Measurements from ENCODE around the gene DHRS12.

DHRS12 gene

DNA sequence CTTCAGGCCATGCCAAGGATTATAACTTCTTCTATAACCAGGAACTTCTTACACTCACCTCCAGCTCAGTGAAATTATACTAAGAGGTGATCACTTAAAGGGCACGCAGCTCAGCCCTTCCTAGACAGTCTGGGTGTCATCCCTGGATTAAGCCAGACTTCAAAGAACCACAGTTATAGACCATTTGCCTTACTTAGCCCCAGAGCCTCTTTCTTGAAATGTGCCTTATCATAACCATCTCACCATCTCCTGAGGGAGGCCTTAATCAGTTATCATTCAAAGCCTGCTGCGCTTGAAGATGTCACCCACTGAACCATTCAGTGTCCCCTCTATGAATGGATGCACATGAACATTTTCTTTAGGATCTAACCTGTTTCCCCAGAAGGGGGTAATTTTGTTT, 10.1 kb upstream of the DHRS12 start:
- Mint-ChIP-seq H3K27me3 (no peaks in the 10 kb centered on the region), H3K4me1 (peaks cover 29% of the 10 kb centered on the region), H3K4me3 (no peak overlapping the region), H3K27ac (ENCODE audit: low read depth) (no peak overlapping the region), H3K9me3 (no peaks in the 10 kb centered on the region), H3K36me3 (ENCODE audit: insufficient read depth) (peaks cover 5% of the 10 kb centered on the region)
- ATAC-seq (replicated peaks; ENCODE audit: extremely low read depth, poor library complexity, severe bottlenecking) (no peak), DNase-seq (ENCODE audit: low spot score in 2 of 2) (no peak)

- DNase-seq (ENCODE audit: low spot score in 2 of 2) (no peak), ATAC-seq (replicated peaks; ENCODE audit: extremely low read depth, poor library complexity, severe bottlenecking) (no peak)
- H3K27me3 Mint-ChIP-seq, result no peaks in the 10 kb centered on the region
- no peaks in the 10 kb centered on the region for H3K9me3 Mint-ChIP-seq
- H3K4me1 Mint-ChIP-seq, result peaks cover 14% of the 10 kb centered on the region
- no peak overlapping the region for H3K4me3 Mint-ChIP-seq
- H3K27ac Mint-ChIP-seq (ENCODE audit: low read depth), result no peak overlapping the region
- H3K36me3 Mint-ChIP-seq (ENCODE audit: insufficient read depth), result peaks cover 7% of the 10 kb centered on the region
Observed at GRCh38 chr13:51811920-51812451, 8.0 kb upstream of the DHRS12 start.

DNA sequence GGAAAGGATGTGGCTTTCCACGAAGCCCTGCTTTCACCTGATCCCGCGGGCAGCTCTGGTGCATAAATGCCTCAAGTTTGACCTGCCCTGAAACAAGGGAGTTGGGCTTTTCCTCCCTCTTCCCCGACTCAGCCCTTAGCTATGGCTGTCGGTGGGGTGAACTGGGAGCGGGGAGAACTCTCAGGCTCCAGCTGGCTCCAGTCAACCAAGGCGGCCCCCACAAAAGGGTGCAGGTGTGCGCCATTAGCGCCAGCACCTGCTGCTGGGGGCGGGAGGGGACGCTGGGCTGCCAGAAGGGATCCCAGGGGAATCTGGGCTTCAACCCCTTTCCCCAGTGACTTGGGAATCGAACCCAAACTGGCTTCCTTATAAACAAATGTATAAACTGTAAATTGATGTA, 7.1 kb upstream of the DHRS12 start:
- Mint-ChIP-seq H3K27ac (ENCODE audit: low read depth) (no peak overlapping the region), H3K27me3 (no peaks in the 10 kb centered on the region), H3K9me3 (no peaks in the 10 kb centered on the region), H3K4me1 (peaks cover 8% of the 10 kb centered on the region), H3K4me3 (no peak overlapping the region), H3K36me3 (ENCODE audit: insufficient read depth) (peaks cover 7% of the 10 kb centered on the region)
- ATAC-seq (replicated peaks; ENCODE audit: extremely low read depth, poor library complexity, severe bottlenecking) (no peak), DNase-seq (ENCODE audit: low spot score in 2 of 2) (no peak)

- Mint-ChIP-seq H3K27ac (ENCODE audit: low read depth) (no peak overlapping the region), H3K4me1 (peaks cover 18% of the 10 kb centered on the region), H3K4me3 (no peak overlapping the region), H3K27me3 (no peaks in the 10 kb centered on the region), H3K9me3 (no peaks in the 10 kb centered on the region), H3K36me3 (ENCODE audit: insufficient read depth) (peaks cover 26% of the 10 kb centered on the region)
- ATAC-seq (replicated peaks; ENCODE audit: extremely low read depth, poor library complexity, severe bottlenecking) (no peak), DNase-seq (ENCODE audit: low spot score in 2 of 2) (no peak)
Observed at GRCh38 chr13:51808811-51809210, 4.8 kb upstream of the DHRS12 start.

DNA sequence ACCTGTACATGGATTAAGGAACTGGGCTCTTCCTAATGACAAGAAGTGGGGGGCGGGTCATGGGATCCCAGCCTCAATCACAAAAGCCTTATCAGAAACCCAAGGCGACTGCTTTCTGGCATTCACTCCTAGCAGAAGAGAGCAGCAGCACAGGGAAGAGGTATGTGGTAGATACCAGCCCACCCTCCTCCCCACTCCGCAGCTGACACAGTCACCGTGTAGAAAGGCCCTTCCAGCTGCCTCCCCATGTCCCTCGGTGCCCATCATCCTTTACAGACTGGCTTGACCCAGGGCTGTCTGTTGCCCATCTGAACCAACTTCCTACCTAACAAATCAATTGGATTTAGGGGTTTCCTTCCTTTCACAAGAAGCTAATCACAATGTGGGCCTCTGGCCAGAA, 3.1 kb upstream of the DHRS12 start:
- Mint-ChIP-seq H3K36me3 (ENCODE audit: insufficient read depth) (peaks cover 39% of the 10 kb centered on the region), H3K9me3 (no peaks in the 10 kb centered on the region), H3K27me3 (no peaks in the 10 kb centered on the region), H3K4me3 (no peak overlapping the region), H3K27ac (ENCODE audit: low read depth) (peak overlapping the region; percentile 36), H3K4me1 (peaks cover 31% of the 10 kb centered on the region)
- ATAC-seq (replicated peaks; ENCODE audit: extremely low read depth, poor library complexity, severe bottlenecking) (no peak), DNase-seq (ENCODE audit: low spot score in 2 of 2) (no peak)

DNA sequence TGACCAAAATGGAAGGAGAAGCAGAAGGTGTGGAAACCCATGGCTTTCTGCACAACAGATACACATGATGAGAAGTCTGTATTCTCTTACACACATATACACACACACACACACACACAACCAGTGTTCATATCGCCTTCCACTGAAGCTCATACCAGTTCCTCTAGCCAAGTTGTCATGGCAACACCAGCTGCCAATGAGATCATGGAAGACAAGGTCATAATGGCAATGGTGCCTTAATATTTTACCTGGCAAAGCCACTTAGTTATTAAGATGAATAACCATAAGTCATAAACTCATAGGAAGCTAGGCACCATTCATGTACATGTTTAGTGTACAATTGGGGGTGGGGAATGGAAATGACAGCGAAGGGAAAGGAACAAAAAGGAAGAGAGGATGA, 2.6 kb upstream of the DHRS12 start:
- Mint-ChIP-seq H3K36me3 (ENCODE audit: insufficient read depth) (peaks cover 42% of the 10 kb centered on the region), H3K4me1 (peaks cover 35% of the 10 kb centered on the region), H3K27me3 (no peaks in the 10 kb centered on the region), H3K4me3 (no peak overlapping the region), H3K9me3 (no peaks in the 10 kb centered on the region), H3K27ac (ENCODE audit: low read depth) (peak overlapping the region; percentile 36)
- ATAC-seq (replicated peaks; ENCODE audit: extremely low read depth, poor library complexity, severe bottlenecking) (no peak), DNase-seq (ENCODE audit: low spot score in 2 of 2) (no peak)

- Mint-ChIP-seq H3K4me3 (peak overlapping the region; percentile 85), H3K27me3 (no peaks in the 10 kb centered on the region), H3K4me1 (peaks cover 35% of the 10 kb centered on the region), H3K36me3 (ENCODE audit: insufficient read depth) (peaks cover 42% of the 10 kb centered on the region), H3K27ac (ENCODE audit: low read depth) (peak overlapping the region; percentile 99), H3K9me3 (no peaks in the 10 kb centered on the region)
- DNase-seq (ENCODE audit: low spot score in 2 of 2) (no peak), ATAC-seq (replicated peaks; ENCODE audit: extremely low read depth, poor library complexity, severe bottlenecking) (no peak)
Observed at GRCh38 chr13:51805925-51806324, 2.0 kb upstream of the DHRS12 start.

DNA sequence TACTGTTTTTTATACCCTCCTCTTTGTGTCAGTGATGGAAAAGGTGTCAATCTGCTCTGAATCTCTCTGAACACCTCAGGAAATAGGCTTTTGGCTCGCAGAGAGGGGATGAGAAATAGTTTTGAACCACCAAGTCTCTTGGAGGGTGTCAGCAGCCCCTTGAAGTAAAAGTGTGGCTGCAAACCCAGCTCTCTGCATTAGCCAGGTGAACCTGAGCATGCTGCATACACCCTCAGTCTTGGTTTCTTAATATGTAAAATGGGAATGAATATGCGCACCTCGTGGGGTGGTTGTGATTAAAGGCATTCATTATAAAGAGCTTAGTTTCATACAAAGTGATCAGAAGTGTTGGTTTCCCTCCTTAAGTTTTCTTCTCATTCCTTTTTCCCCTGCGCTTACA, 1.4 kb upstream of the DHRS12 start:
- peaks cover 42% of the 10 kb centered on the region for H3K36me3 Mint-ChIP-seq (ENCODE audit: insufficient read depth)
- no peaks in the 10 kb centered on the region for H3K27me3 Mint-ChIP-seq
- no peaks in the 10 kb centered on the region for H3K9me3 Mint-ChIP-seq
- peak overlapping the region; percentile 99 for H3K27ac Mint-ChIP-seq (ENCODE audit: low read depth)
- no peak for DNase-seq (ENCODE audit: low spot score in 2 of 2)
- peaks cover 35% of the 10 kb centered on the region for H3K4me1 Mint-ChIP-seq
- H3K4me3 Mint-ChIP-seq, result peak overlapping the region; percentile 85
- ATAC-seq (replicated peaks; ENCODE audit: extremely low read depth, poor library complexity, severe bottlenecking), result no peak

GRCh38 chr13:51804295-51805172, 571 bp upstream of the DHRS12 start:
- DNase-seq (ENCODE audit: low spot score in 2 of 2), result peak; percentile 25 to 34
- peak overlapping the region; percentile 99 for H3K27ac Mint-ChIP-seq (ENCODE audit: low read depth)
- peaks cover 41% of the 10 kb centered on the region for H3K4me1 Mint-ChIP-seq
- peaks cover 42% of the 10 kb centered on the region for H3K36me3 Mint-ChIP-seq (ENCODE audit: insufficient read depth)
- no peaks in the 10 kb centered on the region for H3K27me3 Mint-ChIP-seq
- no peak for ATAC-seq (replicated peaks; ENCODE audit: extremely low read depth, poor library complexity, severe bottlenecking)
- no peaks in the 10 kb centered on the region for H3K9me3 Mint-ChIP-seq
- peak overlapping the region; percentile 85 for H3K4me3 Mint-ChIP-seq

GRCh38 chr13:51802631-51803418, 1.1 kb downstream of the DHRS12 start:
- H3K27ac Mint-ChIP-seq (ENCODE audit: low read depth), result peak overlapping the region; percentile 99
- H3K9me3 Mint-ChIP-seq, result no peaks in the 10 kb centered on the region
- peaks cover 39% of the 10 kb centered on the region for H3K36me3 Mint-ChIP-seq (ENCODE audit: insufficient read depth)
- peak overlapping the region; percentile 85 for H3K4me3 Mint-ChIP-seq
- no peak for DNase-seq (ENCODE audit: low spot score in 2 of 2)
- H3K4me1 Mint-ChIP-seq, result peaks cover 43% of the 10 kb centered on the region
- no peaks in the 10 kb centered on the region for H3K27me3 Mint-ChIP-seq
- peak; percentile 0 for ATAC-seq (replicated peaks; ENCODE audit: extremely low read depth, poor library complexity, severe bottlenecking)

DNA sequence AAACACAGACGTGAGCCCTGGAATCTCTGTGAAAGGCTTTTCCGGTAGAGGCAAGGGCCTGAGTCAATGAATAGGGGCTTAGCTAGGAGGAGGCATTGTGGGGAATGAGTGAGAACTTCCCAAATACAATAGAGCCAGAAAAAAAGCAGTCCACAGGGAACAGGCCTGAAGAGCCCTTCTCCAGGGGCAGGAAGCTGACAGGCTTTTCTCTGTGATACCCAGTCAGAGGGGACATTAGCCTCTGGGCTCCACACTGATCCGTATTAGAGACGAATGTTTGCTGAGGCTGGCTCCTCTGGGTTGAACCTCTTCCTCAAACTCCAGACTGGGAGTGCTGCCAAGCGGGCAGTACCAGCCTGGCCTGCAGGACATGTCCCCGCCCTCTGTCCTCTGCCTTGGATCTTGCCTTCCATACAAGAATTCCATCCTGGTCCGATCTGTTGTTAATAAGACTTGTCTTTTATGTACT, 2.3 kb downstream of the DHRS12 start:
- H3K9me3 Mint-ChIP-seq, result no peaks in the 10 kb centered on the region
- peaks cover 40% of the 10 kb centered on the region for H3K36me3 Mint-ChIP-seq (ENCODE audit: insufficient read depth)
- no peaks in the 10 kb centered on the region for H3K27me3 Mint-ChIP-seq
- DNase-seq (ENCODE audit: low spot score in 2 of 2) (no peak), ATAC-seq (replicated peaks; ENCODE audit: extremely low read depth, poor library complexity, severe bottlenecking) (no peak)
- H3K4me1 Mint-ChIP-seq, result peaks cover 47% of the 10 kb centered on the region
- peak overlapping the region; percentile 85 for H3K4me3 Mint-ChIP-seq
- H3K27ac Mint-ChIP-seq (ENCODE audit: low read depth), result peak overlapping the region; percentile 99

DNA sequence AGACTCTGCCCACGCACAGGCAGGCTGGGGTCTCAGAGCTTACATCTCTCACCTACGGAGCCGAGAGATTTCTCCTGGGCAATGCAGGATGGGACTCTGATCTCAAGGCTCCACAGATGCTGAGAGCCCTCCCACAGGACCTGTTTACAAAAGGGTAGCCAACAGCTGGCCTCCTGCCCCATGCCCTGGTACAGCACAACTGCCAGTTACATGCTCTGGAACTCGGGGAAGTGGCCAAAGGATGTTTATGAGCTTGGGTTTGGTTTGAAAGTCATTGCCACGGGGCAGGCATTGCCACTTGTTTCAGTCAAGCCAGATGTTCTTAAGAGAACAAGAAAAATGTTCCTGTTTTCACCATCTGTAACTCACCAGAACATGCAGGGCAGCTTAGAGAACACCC, 3.5 kb downstream of the DHRS12 start:
- Mint-ChIP-seq H3K27me3 (no peaks in the 10 kb centered on the region), H3K27ac (ENCODE audit: low read depth) (no peak overlapping the region), H3K36me3 (ENCODE audit: insufficient read depth) (peaks cover 36% of the 10 kb centered on the region), H3K9me3 (no peaks in the 10 kb centered on the region), H3K4me1 (peaks cover 42% of the 10 kb centered on the region), H3K4me3 (no peak overlapping the region)
- ATAC-seq (replicated peaks; ENCODE audit: extremely low read depth, poor library complexity, severe bottlenecking) (no peak), DNase-seq (ENCODE audit: low spot score in 2 of 2) (no peak)

Data from central memory CD8-positive, alpha-beta T cell (primary cell).